ENCODE measurements around the gene CD63. TPM values are rescaled to one million over a fixed set of nuclear protein-coding genes. Genes with fewer than 3 reads are reported as not detected.

CD63 gene
- polyA plus RNA-seq, 1 experiment, result 1,955 TPM

GRCh38 chr12:55726971-55727370 lies 1.8 kb downstream of the CD63 start:
- Histone ChIP-seq H3K27ac (ENCODE audit: low read depth, low read length) (no peak overlapping the region), H3K9me3 (ENCODE audit: control insufficient read depth, insufficient read depth, low read length) (no peaks in the 10 kb centered on the region; the same call in 1 of the 2 replicates), H3K27me3 (ENCODE audit: control insufficient read depth, insufficient read depth, low read length) (no peaks in the 10 kb centered on the region), H3K4me3 (ENCODE audit: low read depth, low read length) (peak overlapping the region; percentile 99)
- CTCF ChIA-PET, result interaction anchor here (0.6 kb wide), 1 partner anchor 70 kb away, joined by 3 read pairs; no protein-coding TSS in a partner anchor
- TF ChIP-seq, protein P1, sequence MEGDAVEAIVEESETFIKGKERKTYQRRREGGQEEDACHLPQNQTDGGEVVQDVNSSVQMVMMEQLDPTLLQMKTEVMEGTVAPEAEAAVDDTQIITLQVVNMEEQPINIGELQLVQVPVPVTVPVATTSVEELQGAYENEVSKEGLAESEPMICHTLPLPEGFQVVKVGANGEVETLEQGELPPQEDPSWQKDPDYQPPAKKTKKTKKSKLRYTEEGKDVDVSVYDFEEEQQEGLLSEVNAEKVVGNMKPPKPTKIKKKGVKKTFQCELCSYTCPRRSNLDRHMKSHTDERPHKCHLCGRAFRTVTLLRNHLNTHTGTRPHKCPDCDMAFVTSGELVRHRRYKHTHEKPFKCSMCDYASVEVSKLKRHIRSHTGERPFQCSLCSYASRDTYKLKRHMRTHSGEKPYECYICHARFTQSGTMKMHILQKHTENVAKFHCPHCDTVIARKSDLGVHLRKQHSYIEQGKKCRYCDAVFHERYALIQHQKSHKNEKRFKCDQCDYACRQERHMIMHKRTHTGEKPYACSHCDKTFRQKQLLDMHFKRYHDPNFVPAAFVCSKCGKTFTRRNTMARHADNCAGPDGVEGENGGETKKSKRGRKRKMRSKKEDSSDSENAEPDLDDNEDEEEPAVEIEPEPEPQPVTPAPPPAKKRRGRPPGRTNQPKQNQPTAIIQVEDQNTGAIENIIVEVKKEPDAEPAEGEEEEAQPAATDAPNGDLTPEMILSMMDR (IDR thresholded peaks at IDR 0.05; ENCODE audit: low read depth, low read length), result no peak
- DNase-seq (ENCODE audit: low read depth, low spot score), result no peak
- POLR2A ChIA-PET, result no interaction called here

- H3K27me3 ChIP-seq (ENCODE audit: control insufficient read depth, insufficient read depth, low read length), result no peaks in the 10 kb centered on the region
- H3K27ac ChIP-seq (ENCODE audit: low read depth, low read length), result peak overlapping the region; percentile 31
- H3K4me3 ChIP-seq (ENCODE audit: low read depth, low read length), result peak overlapping the region; percentile 99
- H3K9me3 ChIP-seq (ENCODE audit: control insufficient read depth, insufficient read depth, low read length), result no peaks in the 10 kb centered on the region; the same call in 1 of the 2 replicates
- ChIA-PET CTCF (interaction anchor here (0.8 to 2.1 kb wide), 5 partner anchors 10 to 79 kb away, joined by 3 to 17 read pairs (median 3); partner anchors contain the start of gene BLOC1S1), POLR2A (no interaction called here)
- TF ChIP-seq, protein P1 (IDR thresholded peaks at IDR 0.05; ENCODE audit: low read depth, low read length), result no peak
- DNase-seq (ENCODE audit: low read depth, low spot score), result no peak
These were observed 3.3 kb downstream of the CD63 start for GRCh38 chr12:55725556-55725955.

GRCh38 chr12:55724940-55725309 lies 3.9 kb downstream of the CD63 start:
- Histone ChIP-seq H3K27me3 (ENCODE audit: control insufficient read depth, insufficient read depth, low read length) (no peaks in the 10 kb centered on the region), H3K9me3 (ENCODE audit: control insufficient read depth, insufficient read depth, low read length) (no peaks in the 10 kb centered on the region; the same call in 1 of the 2 replicates), H3K27ac (ENCODE audit: low read depth, low read length) (no peak overlapping the region), H3K4me3 (ENCODE audit: low read depth, low read length) (peak overlapping the region; percentile 4; the same call in 1 of the 2 replicates)
- POLR2A ChIA-PET, result interaction anchor here (1.4 kb wide), 1 partner anchor 14 kb away, joined by 3 read pairs; no protein-coding TSS in a partner anchor
- CTCF ChIA-PET, result interaction anchor here (0.8 to 2.1 kb wide), 5 partner anchors 9 to 78 kb away, joined by 3 to 17 read pairs (median 3); partner anchors contain the start of gene BLOC1S1
- no peak for DNase-seq (ENCODE audit: low read depth, low spot score)
- TF ChIP-seq, protein P1 (IDR thresholded peaks at IDR 0.05; ENCODE audit: low read depth, low read length), result no peak

DNA sequence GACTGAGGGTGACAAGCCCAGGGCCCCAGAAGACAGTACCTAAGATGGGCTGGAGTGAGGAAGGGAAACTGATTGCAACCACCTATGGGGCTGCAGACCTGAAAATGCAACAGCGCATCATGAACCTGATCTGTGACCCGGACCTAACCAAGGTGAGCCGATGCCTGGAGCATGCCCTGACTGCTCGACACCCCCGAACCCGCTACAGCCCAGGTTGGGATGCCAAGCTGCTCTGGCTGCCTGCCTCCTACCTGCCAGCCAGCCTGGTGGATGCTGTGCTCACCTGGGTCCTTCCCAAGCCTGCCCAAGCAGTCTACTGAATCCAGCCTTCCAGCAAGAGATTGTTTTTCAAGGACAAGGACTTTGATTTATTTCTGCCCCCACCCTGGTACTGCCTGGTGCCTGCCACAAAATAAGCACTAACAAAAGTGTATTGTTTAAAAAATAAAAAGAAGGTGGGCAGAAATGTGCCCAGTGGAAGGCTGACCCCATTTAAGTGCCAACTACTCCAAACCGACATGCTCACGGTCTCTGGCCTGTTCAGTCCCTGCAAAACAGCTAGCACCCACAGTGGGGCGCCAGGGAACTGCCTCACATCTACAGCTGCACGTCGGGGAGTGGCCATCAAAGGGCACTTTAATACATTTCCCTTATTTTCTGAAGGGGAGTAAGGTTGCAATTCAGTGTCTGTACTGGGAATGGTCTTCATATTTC lies 4.4 kb downstream of the CD63 start:
- CTCF ChIA-PET, result interaction anchor here (0.8 to 2.1 kb wide), 5 partner anchors 9 to 78 kb away, joined by 3 to 17 read pairs (median 3); partner anchors contain the start of gene BLOC1S1
- TF ChIP-seq, protein P1 (IDR thresholded peaks at IDR 0.05; ENCODE audit: low read depth, low read length), result peak; percentile 68
- DNase-seq (ENCODE audit: low read depth, low spot score), result no peak
- H3K4me3 ChIP-seq (ENCODE audit: low read depth, low read length), result no peak overlapping the region
- H3K9me3 ChIP-seq (ENCODE audit: control insufficient read depth, insufficient read depth, low read length), result no peaks in the 10 kb centered on the region; the same call in 1 of the 2 replicates
- POLR2A ChIA-PET, result interaction anchor here (1.4 kb wide), 1 partner anchor 14 kb away, joined by 3 read pairs; no protein-coding TSS in a partner anchor
- peak overlapping the region; percentile 57 for H3K27ac ChIP-seq (ENCODE audit: low read depth, low read length)
- H3K27me3 ChIP-seq (ENCODE audit: control insufficient read depth, insufficient read depth, low read length), result no peaks in the 10 kb centered on the region

All from AG04450 (cell line).